H1 (cell line): ENCODE measurements around the gene SIPA1L3. TPM values are rescaled to one million over a fixed set of nuclear protein-coding genes. Genes with fewer than 3 reads are reported as not detected.

ENCODE experiments used
- ASH2L ChIP-seq: fragments of 200-600, 300-600 bp; sonication (generic); IDR thresholded peaks from one replicate; pipeline ENCODE4 v1.7.1; 2017; ENCODE audit warnings: low read length
- ATF3 ChIP-seq: IDR thresholded peaks from 2 replicates; pipeline ENCODE4 v1.6.1; 2011; ENCODE audit warnings: low read depth, mild to moderate bottlenecking, low read length; ENCODE audit not compliant: insufficient read depth
- CHD2 ChIP-seq: IDR thresholded peaks from 2 replicates; pipeline ENCODE4 v1.6.1; 2012; ENCODE audit warnings: low read length, improper control_type of control experiment
- CREB1 ChIP-seq: IDR thresholded peaks from 2 replicates; pipeline ENCODE4 v1.6.1; 2012; ENCODE audit warnings: inconsistent platforms
- EP300 ChIP-seq, 2 experiments: IDR thresholded peaks; 1 replicate in 1 of 2; 2 replicates in 1 of 2; pipeline ENCODE4 v1.6.1; 2011 to 2012; ENCODE audit warnings: low read depth in 2 of 2, low read length in 2 of 2, mild to moderate bottlenecking in 2 of 2, borderline replicate concordance in 1 of 2, inconsistent platforms in 1 of 2, moderate library complexity in 1 of 2
- EZH2 ChIP-seq: fragments of 200-600 bp; sonication (generic); IDR thresholded peaks from 2 replicates; pipeline ENCODE4 v1.7.1; 2012; ENCODE audit warnings: low read depth, mild to moderate bottlenecking, moderate library complexity, low read length, inconsistent platforms; ENCODE audit not compliant: severe bottlenecking
- GABPA ChIP-seq: IDR thresholded peaks from 2 replicates; pipeline ENCODE4 v1.6.1; 2011; ENCODE audit warnings: mild to moderate bottlenecking, low read length, moderate library complexity, borderline replicate concordance; ENCODE audit not compliant: insufficient read depth
- KDM1A ChIP-seq: fragments of 200-600, 300-600 bp; sonication (generic); IDR thresholded peaks from 2 replicates; pipeline ENCODE4 v1.7.1; 2016; ENCODE audit warnings: mild to moderate bottlenecking, low read length, borderline replicate concordance
- KDM4A ChIP-seq: IDR thresholded peaks from one replicate; pipeline ENCODE4 v1.7.1; 2012; ENCODE audit warnings: low read depth, mild to moderate bottlenecking, moderate library complexity, low read length, inconsistent platforms; ENCODE audit not compliant: severe bottlenecking
- KDM5A ChIP-seq: fragments of 200-600 bp; IDR thresholded peaks from 2 replicates; pipeline ENCODE4 v1.7.1; 2012; ENCODE audit warnings: mild to moderate bottlenecking, low read length, inconsistent platforms, mixed read lengths
- POLR2A ChIP-seq, 2 experiments: IDR thresholded peaks; 1 replicate in 1 of 2; 2 replicates in 1 of 2; pipeline ENCODE4 v1.6.1; 2011; ENCODE audit warnings: low read depth in 2 of 2, low read length in 2 of 2, mild to moderate bottlenecking in 2 of 2; ENCODE audit errors: control extremely low read depth in 1 of 2
- RBBP5 ChIP-seq: IDR thresholded peaks from 2 replicates; pipeline ENCODE4 v1.7.1; 2012; ENCODE audit warnings: low read depth, mild to moderate bottlenecking, inconsistent platforms, low read length, moderate library complexity, borderline replicate concordance
- RXRA ChIP-seq: IDR thresholded peaks from 2 replicates; pipeline ENCODE4 v1.6.1; 2011; ENCODE audit warnings: low read depth, mild to moderate bottlenecking, low read length, moderate library complexity; ENCODE audit not compliant: insufficient read depth
- SP1 ChIP-seq: IDR thresholded peaks from 2 replicates; pipeline ENCODE4 v1.6.1; 2011; ENCODE audit warnings: low read depth, low read length
- SUZ12 ChIP-seq: fragments of 200-600 bp; sonication (generic); IDR thresholded peaks from 2 replicates; pipeline ENCODE4 v1.6.1; 2012; ENCODE audit warnings: mild to moderate bottlenecking, inconsistent platforms, low read length, moderate library complexity, mixed read lengths
- TEAD4 ChIP-seq: IDR thresholded peaks from 2 replicates; pipeline ENCODE4 v1.6.1; 2012; ENCODE audit warnings: low read depth, low read length, inconsistent platforms, mixed read lengths
- USF2 ChIP-seq: IDR thresholded peaks from 2 replicates; pipeline ENCODE4 v1.6.1; 2011; ENCODE audit warnings: low read length, improper control_type of control experiment
- ZNF274 ChIP-seq: IDR thresholded peaks from 2 replicates; pipeline ENCODE4 v1.7.0; 2012; ENCODE audit warnings: low read length, borderline replicate concordance; ENCODE audit errors: extremely low read depth
- polyA plus RNA-seq, 7 experiments: library from polyadenylated mRNA; depleted of rRNA in 3 of 7; stranded (reverse) in 5 of 7; unstranded in 2 of 7; fragments of >200 nt in 5 of 7; fragments of 200-250 nt in 2 of 7; gene quantifications; 1 replicate in 5 of 7; 2 replicates in 1 of 7; 4 replicates in 1 of 7; pipeline versions ENCODE4 v1.2.1 to v1.2.3, GENCODE V29; 2011 to 2013; ENCODE audit warnings: missing spikeins in 2 of 7, mixed read lengths in 2 of 7
- total RNA-seq: library from RNA; stranded (reverse); fragmentation: NEBNext Ultra II Directional; extraction: Animal tissue kit (Norgen Biotek cat#: 25700); gene quantifications from 2 replicates; pipeline ENCODE4 v1.2.1, GENCODE V29; 2021
- TF ChIP-seq, protein P1 (sequence below), 3 experiments: IDR thresholded peaks; 1 replicate in 2 of 3; 2 replicates in 1 of 3; pipeline versions ENCODE4 v1.5.1 to v1.6.1; 2011; ENCODE audit warnings: low read length in 3 of 3, mild to moderate bottlenecking in 3 of 3, inconsistent platforms in 2 of 3, low read depth in 1 of 3, moderate library complexity in 1 of 3; ENCODE audit not compliant: insufficient read depth in 1 of 3; ENCODE audit errors: control extremely low read depth in 1 of 3

The SIPA1L3 gene
- total and polyA plus RNA-seq, 2 of the 8 experiments (the other 6 are each of a cell fraction or from before 2014, with no cell fraction given): 15.0 to 54.9 TPM

- TF ChIP-seq KDM1A (no peak), SUZ12 (no peak), ATF3 (no peak), RBBP5 (peak; percentile 80; the same call in 1 of the 2 replicates), TEAD4 (no peak), ZNF274 (no peak), GABPA (no peak), EZH2 (no peak), CHD2 (no peak), KDM4A (peak; percentile 5), RXRA (no peak), ASH2L (peak; percentile 86), CREB1 (peak; percentile 33; the same call in 1 of the 2 replicates), SP1 (no peak), EP300 (IDR thresholded peaks at IDR 0.05; ENCODE audit: borderline replicate concordance in 1 of 2, low read depth in 2 of 2, low read length in 2 of 2) (no peak), USF2 (peak; percentile 12; the same call in 1 of the 2 replicates), KDM5A (peak; percentile 74; the same call in 1 of the 2 replicates), POLR2A (IDR thresholded peaks at IDR 0.05; ENCODE audit: control extremely low read depth in 1 of 2, low read depth in 2 of 2, low read length in 2 of 2) (peak; percentile 55 to 72; a peak in 2 of 3 replicates)
- TF ChIP-seq, protein P1, sequence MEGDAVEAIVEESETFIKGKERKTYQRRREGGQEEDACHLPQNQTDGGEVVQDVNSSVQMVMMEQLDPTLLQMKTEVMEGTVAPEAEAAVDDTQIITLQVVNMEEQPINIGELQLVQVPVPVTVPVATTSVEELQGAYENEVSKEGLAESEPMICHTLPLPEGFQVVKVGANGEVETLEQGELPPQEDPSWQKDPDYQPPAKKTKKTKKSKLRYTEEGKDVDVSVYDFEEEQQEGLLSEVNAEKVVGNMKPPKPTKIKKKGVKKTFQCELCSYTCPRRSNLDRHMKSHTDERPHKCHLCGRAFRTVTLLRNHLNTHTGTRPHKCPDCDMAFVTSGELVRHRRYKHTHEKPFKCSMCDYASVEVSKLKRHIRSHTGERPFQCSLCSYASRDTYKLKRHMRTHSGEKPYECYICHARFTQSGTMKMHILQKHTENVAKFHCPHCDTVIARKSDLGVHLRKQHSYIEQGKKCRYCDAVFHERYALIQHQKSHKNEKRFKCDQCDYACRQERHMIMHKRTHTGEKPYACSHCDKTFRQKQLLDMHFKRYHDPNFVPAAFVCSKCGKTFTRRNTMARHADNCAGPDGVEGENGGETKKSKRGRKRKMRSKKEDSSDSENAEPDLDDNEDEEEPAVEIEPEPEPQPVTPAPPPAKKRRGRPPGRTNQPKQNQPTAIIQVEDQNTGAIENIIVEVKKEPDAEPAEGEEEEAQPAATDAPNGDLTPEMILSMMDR (IDR thresholded peaks at IDR 0.05; ENCODE audit: control extremely low read depth in 1 of 3, insufficient read depth in 1 of 3, low read depth in 1 of 3, low read length in 3 of 3): no peak
Observed at GRCh38 chr19:37905946-37906868, 801 bp upstream of the SIPA1L3 start, which contains the start of gene WDR87 (continued).
